CD4-positive, alpha-beta T cell (primary cell): ENCODE measurements around the gene BTBD8. TPM values are rescaled to one million over a fixed set of nuclear protein-coding genes. Genes with fewer than 3 reads are reported as not detected.

ENCODE experiments used
- ATAC-seq: fragments of 200-7000 bp; cut with Tn5 transposase; one replicate; pipeline ENCODE4 v1.10.0; 2022; ENCODE audit warnings: mild to moderate bottlenecking; ENCODE audit not compliant: poor library complexity
- CTCF ChIA-PET: fragments of 350-600 bp; sonication (Branson Sonifier 250); formaldehyde crosslinking; loops from one replicate; lab custom pipeline; 2021; ENCODE audit warnings: antibody characterized with exemption, inconsistent platforms; lab: Charles Lee
- POLR2A ChIA-PET: fragments of 350-600 bp; sonication (Branson Sonifier 250); formaldehyde crosslinking; loops from one replicate; lab custom pipeline; 2021; ENCODE audit warnings: antibody characterized with exemption, inconsistent platforms; lab: Charles Lee
- DNase-seq, 14 experiments: peaks; one replicate each; pipeline ENCODE4 v3.0.0-alpha.2; 2013 to 2020; ENCODE audit warnings: mixed read lengths in 2 of 14
- H3K27ac ChIP-seq, 2 donors: one replicate each; pipeline versions ENCODE4 v1.5.1 to v1.7.0; 2013; ENCODE audit warnings: low read length in 2 of 2, low read depth in 1 of 2, mild to moderate bottlenecking in 1 of 2
- H3K27me3 ChIP-seq, 2 experiments: 1 replicate in 1 of 2; 2 replicates in 1 of 2; pipeline versions ENCODE4 v1.6.1 to v1.7.0; 2013; ENCODE audit warnings: low read length in 2 of 2, control low read depth in 1 of 2, mild to moderate bottlenecking in 1 of 2, moderate library complexity in 1 of 2; ENCODE audit not compliant: insufficient read depth in 2 of 2, control insufficient read depth in 1 of 2
- H3K36me3 ChIP-seq: one replicate; pipeline ENCODE4 v1.6.1; 2013; ENCODE audit warnings: low read length, control low read depth; ENCODE audit not compliant: insufficient read depth
- H3K4me1 ChIP-seq: one replicate; pipeline ENCODE4 v1.6.1; 2013; ENCODE audit warnings: low read length, control low read depth; ENCODE audit not compliant: insufficient read depth
- H3K4me3 ChIP-seq: one replicate; pipeline ENCODE4 v1.5.1; 2013; ENCODE audit warnings: mild to moderate bottlenecking, low read length, moderate library complexity
- H3K9me3 ChIP-seq, 2 experiments: 1 replicate in 1 of 2; 2 replicates in 1 of 2; pipeline versions ENCODE4 v1.6.1 to v1.7.0; 2013; ENCODE audit warnings: low read length in 2 of 2, mild to moderate bottlenecking in 2 of 2, control low read depth in 1 of 2, moderate library complexity in 1 of 2; ENCODE audit not compliant: control insufficient read depth in 1 of 2, insufficient read depth in 1 of 2
- H3K27ac Mint-ChIP-seq: one replicate; pipeline ENCODE4 v1.8.0; 2020; ENCODE audit warnings: mixed read lengths
- H3K27me3 Mint-ChIP-seq: one replicate; pipeline ENCODE4 v1.8.0; 2021; ENCODE audit warnings: mixed read lengths
- H3K36me3 Mint-ChIP-seq: one replicate; pipeline ENCODE4 v1.8.0; 2021; ENCODE audit warnings: low read depth, mixed read lengths
- H3K4me1 Mint-ChIP-seq: one replicate; pipeline ENCODE4 v1.8.0; 2021; ENCODE audit warnings: low read depth, mixed read lengths
- H3K4me3 Mint-ChIP-seq: one replicate; pipeline ENCODE4 v1.8.0; 2020; ENCODE audit warnings: mild to moderate bottlenecking, mixed read lengths
- H3K9me3 Mint-ChIP-seq: one replicate; pipeline ENCODE4 v1.8.0; 2020; ENCODE audit warnings: mixed read lengths
- CTCF ChIP-seq: fragments of 200-600 bp; IDR thresholded peaks from one replicate; pipeline ENCODE4 v1.8.0; 2022; ENCODE audit warnings: antibody characterized with exemption, mild to moderate bottlenecking
- intact Hi-C, 2 experiments: fragments of 100-400 bp; cut with DNase I in 1 of 2; cut with micrococcal nuclease in 1 of 2; formaldehyde crosslinking; loops; one replicate each; pipeline versions ENCODE4 v1.15.1 to v1.9.0; 2023 to 2025; cut with DNase I, micrococcal nuclease
- total RNA-seq, 174 experiments: library from RNA in 2 of 174; stranded (reverse) in 2 of 174; gene quantifications; one replicate each; pipeline ENCODE4 v1.2.3 and lab custom pipeline; 2021 to 2026

Gene BTBD8
- total RNA-seq, 2 experiments from 2014 or later = 1.8 to 2.8 TPM

- intact Hi-C loops = no loop called here
- Mint-ChIP-seq H3K36me3 (peaks cover 31% of the 10 kb centered on the region), H3K4me3 (no peak overlapping the region), H3K27me3 (no peaks in the 10 kb centered on the region), H3K27ac (no peak overlapping the region), H3K4me1 (no peaks in the 10 kb centered on the region), H3K9me3 (no peaks in the 10 kb centered on the region)
- H3K36me3 ChIP-seq = peaks cover 3% of the 10 kb centered on the region
- no peaks in the 10 kb centered on the region for H3K9me3 ChIP-seq
- TF ChIP-seq CTCF = no peak
- ChIA-PET POLR2A (no interaction called here), CTCF (no interaction called here)
- no peaks in the 10 kb centered on the region for H3K27me3 ChIP-seq
- ATAC-seq (no peak), DNase-seq (no peak)
- no peak overlapping the region for H3K4me3 ChIP-seq
- no peak overlapping the region for H3K27ac ChIP-seq
- H3K4me1 ChIP-seq = no peaks in the 10 kb centered on the region
Measured at GRCh38 chr1:92105546-92106081, 25.5 kb downstream of the BTBD8 start.

GRCh38 chr1:92108631-92109030 is 28.5 kb downstream of the BTBD8 start:
- no peak overlapping the region for H3K4me3 Mint-ChIP-seq
- H3K9me3 Mint-ChIP-seq = no peaks in the 10 kb centered on the region
- intact Hi-C loops = no loop called here
- DNase-seq (no peak), ATAC-seq (no peak)
- no peaks in the 10 kb centered on the region for H3K27me3 Mint-ChIP-seq
- no peak overlapping the region for H3K27ac Mint-ChIP-seq
- ChIA-PET POLR2A (no interaction called here), CTCF (no interaction called here)
- Histone ChIP-seq H3K27ac (no peak overlapping the region), H3K9me3 (no peaks in the 10 kb centered on the region), H3K4me1 (no peaks in the 10 kb centered on the region), H3K27me3 (no peaks in the 10 kb centered on the region), H3K36me3 (peaks cover 3% of the 10 kb centered on the region), H3K4me3 (no peak overlapping the region)
- no peaks in the 10 kb centered on the region for H3K4me1 Mint-ChIP-seq
- no peak for TF ChIP-seq CTCF
- H3K36me3 Mint-ChIP-seq = peaks cover 17% of the 10 kb centered on the region

GRCh38 chr1:92117526-92117925 is 37.4 kb downstream of the BTBD8 start:
- CTCF ChIA-PET = no interaction called here

More at GRCh38 chr1:92117526-92117925, 37.4 kb downstream of the BTBD8 start:
- intact Hi-C loops = no loop called here
- Histone ChIP-seq H3K27ac (no peak overlapping the region), H3K4me1 (no peaks in the 10 kb centered on the region), H3K36me3 (no peaks in the 10 kb centered on the region), H3K9me3 (no peaks in the 10 kb centered on the region), H3K4me3 (no peak overlapping the region), H3K27me3 (no peaks in the 10 kb centered on the region)
- no peak overlapping the region for H3K4me3 Mint-ChIP-seq
- TF ChIP-seq CTCF = no peak
- H3K27ac Mint-ChIP-seq = no peak overlapping the region
- DNase-seq (no peak), ATAC-seq (no peak)
- H3K4me1 Mint-ChIP-seq = peaks cover 7% of the 10 kb centered on the region
- POLR2A ChIA-PET = interaction anchor here (0.6 to 1.2 kb wide), 3 partner anchors 24 to 287 kb away, joined by 3 to 6 read pairs (median 3); no protein-coding TSS in a partner anchor
- no peaks in the 10 kb centered on the region for H3K9me3 Mint-ChIP-seq
- no peaks in the 10 kb centered on the region for H3K27me3 Mint-ChIP-seq
- no peaks in the 10 kb centered on the region for H3K36me3 Mint-ChIP-seq
